Stomach (tissue), 9 donors: ENCODE results near the gene CHST11. TPM values are rescaled to one million over a fixed set of nuclear protein-coding genes. Genes with fewer than 3 reads are reported as not detected.
"Not testable (repeated sequence)": the region's sequence is repeated elsewhere in the genome, so short reads cannot be mapped to it uniquely, and the experiment has no call there.

Source experiments
- DNase-seq, 2 donors: peaks; one replicate each; pipeline versions ENCODE4 v3.0.0 to v3.0.0-alpha.2; 2013 to 2019
- H3K27ac ChIP-seq, 5 donors: fragments of 200-600 bp in 4 of 5; sonication (generic) in 4 of 5; one replicate each; pipeline ENCODE4 v1.5.1; 2013 to 2019; ENCODE audit warnings: mild to moderate bottlenecking in 1 of 5, moderate library complexity in 1 of 5
- H3K27me3 ChIP-seq, 3 donors: fragments of 200-600 bp; sonication (generic); one replicate each; pipeline ENCODE4 v1.5.1; 2017 to 2019; ENCODE audit warnings: mixed run types in 1 of 3
- H3K36me3 ChIP-seq, 4 donors: fragments of 200-600 bp; sonication (generic); 1 replicate in 3 of 4; 2 replicates in 1 of 4; pipeline ENCODE4 v1.5.1; 2016 to 2019
- H3K4me1 ChIP-seq, 4 donors: fragments of 200-600 bp; sonication (generic); one replicate each; pipeline ENCODE4 v1.5.1; 2016 to 2019
- H3K4me3 ChIP-seq, 4 donors: fragments of 200-600 bp; sonication (generic) in 3 of 4; one replicate each; pipeline ENCODE4 v1.5.1; 2016 to 2019; ENCODE audit warnings: mild to moderate bottlenecking in 1 of 4
- H3K9me3 ChIP-seq, 4 donors: fragments of 200-600 bp; sonication (generic); one replicate each; pipeline ENCODE4 v1.5.1; 2016 to 2019
- CTCF ChIP-seq, 7 experiments: fragments of 450-650 bp in 4 of 7; fragments of 200-600 bp in 3 of 7; sonication (generic) in 3 of 7; IDR thresholded peaks; one replicate each; pipeline ENCODE4 v1.5.1; 2016 to 2019; ENCODE audit warnings: antibody characterized with exemption in 7 of 7, control low read depth in 2 of 7, mild to moderate bottlenecking in 1 of 7
- EP300 ChIP-seq: sonication (generic); formaldehyde crosslinking; IDR thresholded peaks from one replicate; pipeline ENCODE4 v1.6.1; 2017; ENCODE audit warnings: antibody characterized with exemption
- POLR2A ChIP-seq, 4 donors: fragments of 450-650 bp; IDR thresholded peaks; one replicate each; pipeline ENCODE4 v1.6.1; 2016; ENCODE audit warnings: antibody characterized with exemption in 4 of 4, control low read depth in 2 of 4, mild to moderate bottlenecking in 1 of 4, moderate library complexity in 1 of 4
- POLR2AphosphoS5 ChIP-seq, 3 donors: sonication (generic); formaldehyde crosslinking; IDR thresholded peaks; one replicate each; pipeline ENCODE4 v1.6.1; 2016; ENCODE audit warnings: antibody characterized with exemption in 3 of 3
- WGBS, 5 donors: extraction: QIAGEN DNeasy Blood & Tissue Kit in 3 of 5; methylation state at CpG; one replicate each; pipeline versions ENCODE4 v1.1.5 to v1.1.7; 2013 to 2018; 5-methylcytosine and 5-hydroxymethylcytosine counted together
- intact Hi-C: fragments of 100-400 bp; cut with DNase I; formaldehyde crosslinking; loops from one replicate; pipeline ENCODE4 v1.15.1; 2023; ENCODE audit warnings: low total_unique reads
- polyA plus RNA-seq, 3 donors: library from polyadenylated mRNA; stranded (reverse); fragments of 200-250 nt; gene quantifications; one replicate each; pipeline ENCODE4 v1.2.3, GENCODE V29; 2013
- total RNA-seq, 5 donors: library from RNA; depleted of rRNA; stranded (reverse); fragments of >200 nt; gene quantifications; one replicate each; pipeline versions ENCODE4 v1.1.0 to v1.2.3, GENCODE V29; 2014 to 2016
- donor health status: healthy with polysubstance abuse.
- donor health status: Bipolar disorder and iron deficiency.
- donor health status: healthy.

The CHST11 gene
- total and polyA plus RNA-seq, 8 donors: 2.3 to 192 (median 18.6) TPM

- intact Hi-C loops: no loop called here
- no peak for TF ChIP-seq EP300
- TF ChIP-seq POLR2A (IDR thresholded peaks at IDR 0.05): no peak
- TF ChIP-seq POLR2AphosphoS5 (IDR thresholded peaks at IDR 0.05): no peak
- no peak for TF ChIP-seq CTCF (IDR thresholded peaks at IDR 0.05)
- Histone ChIP-seq H3K27ac (no peak overlapping the region), H3K4me3 (no peak overlapping the region), H3K9me3 (no peaks in the 10 kb centered on the region), H3K36me3 (no peaks in the 10 kb centered on the region), H3K4me1 (peaks cover 0 to 5% (median 0%) of the 10 kb centered on the region in 4 donors), H3K27me3 (no peaks in the 10 kb centered on the region)
- 76 to 88% (median 85%) methylated on average over 4 of the region's 4 CpGs for WGBS, 5 donors
- DNase-seq: peak in 1 of 2 donors; percentile 4
Measured at GRCh38 chr12:104801005-104801404, 344.3 kb downstream of the CHST11 start.

GRCh38 chr12:104801427-104801826 lies 344.7 kb downstream of the CHST11 start:
- Histone ChIP-seq H3K36me3 (no peaks in the 10 kb centered on the region), H3K4me1 (peaks cover 0 to under 1% (median 0%) of the 10 kb centered on the region in 4 donors), H3K9me3 (no peaks in the 10 kb centered on the region), H3K27me3 (no peaks in the 10 kb centered on the region), H3K4me3 (no peak overlapping the region), H3K27ac (no peak overlapping the region)
- TF ChIP-seq POLR2AphosphoS5 (IDR thresholded peaks at IDR 0.05): no peak
- no peak for TF ChIP-seq CTCF (IDR thresholded peaks at IDR 0.05)
- no peak for TF ChIP-seq EP300
- no peak for TF ChIP-seq POLR2A (IDR thresholded peaks at IDR 0.05)
- no peak for DNase-seq
- intact Hi-C loops: no loop called here

GRCh38 chr12:104802208-104802607 lies 345.5 kb downstream of the CHST11 start:
- no peaks in the 10 kb centered on the region for H3K9me3 ChIP-seq

GRCh38 chr12:104805186-104805585 lies 348.4 kb downstream of the CHST11 start:
- intact Hi-C loops: no loop called here
- Histone ChIP-seq H3K36me3 (no peaks in the 10 kb centered on the region), H3K27me3 (no peaks in the 10 kb centered on the region), H3K4me1 (no peaks in the 10 kb centered on the region), H3K27ac (no peak overlapping the region), H3K9me3 (no peaks in the 10 kb centered on the region), H3K4me3 (no peak overlapping the region)
- TF ChIP-seq POLR2AphosphoS5 (IDR thresholded peaks at IDR 0.05) (no peak), CTCF (IDR thresholded peaks at IDR 0.05) (no peak), POLR2A (IDR thresholded peaks at IDR 0.05) (no peak), EP300 (no peak)
- 79 to 90% (median 87%) methylated on average over 4 of the region's 4 CpGs for whole genome bisulfite sequencing, 5 donors
- DNase-seq: no peak

More at GRCh38 chr12:104802208-104802607, 345.5 kb downstream of the CHST11 start:
- no peaks in the 10 kb centered on the region for H3K4me1 ChIP-seq
- intact Hi-C loops: no loop called here
- H3K36me3 ChIP-seq: no peaks in the 10 kb centered on the region
- no peaks in the 10 kb centered on the region for H3K27me3 ChIP-seq
- TF ChIP-seq POLR2A (IDR thresholded peaks at IDR 0.05): no peak
- no peak for TF ChIP-seq EP300
- no peak for TF ChIP-seq CTCF (IDR thresholded peaks at IDR 0.05)
- TF ChIP-seq POLR2AphosphoS5 (IDR thresholded peaks at IDR 0.05): no peak
- no peak for DNase-seq
- H3K27ac ChIP-seq: no peak overlapping the region
- WGBS, 5 donors: 52 to 76% (median 63%) methylated on average over 3 of the region's 3 CpGs
- H3K4me3 ChIP-seq: no peak overlapping the region

- H3K4me3 ChIP-seq, H3K9me3 ChIP-seq, intact Hi-C loops, H3K27ac ChIP-seq, H3K36me3 ChIP-seq, H3K4me1 ChIP-seq, H3K27me3 ChIP-seq, DNase-seq: not testable (repeated sequence)
- 87 to 97% (median 94%) methylated on average over 2 to 4 of the region's 4 CpGs for WGBS, 5 donors
Measured at GRCh38 chr12:104806194-104806593, 349.4 kb downstream of the CHST11 start.
